SK-MEL-5 (cell line): ENCODE measurements around the gene LPCAT2. TPM values are rescaled to one million over a fixed set of nuclear protein-coding genes. Genes with fewer than 3 reads are reported as not detected.

ENCODE experiments used
- DNase-seq: peaks from one replicate; pipeline ENCODE4 v3.0.0-alpha.2; 2016; ENCODE audit warnings: low read depth, low spot score
- in situ Hi-C: cut with HindIII; loops from 2 replicates; pipeline ENCODE4 v1.10.0; 2016; ENCODE audit warnings: low sequenced_read_pairs, high pct_unique_total_duplicates, low pct_unique_long_range_greater_than_20kb
- total RNA-seq: library from RNA; depleted of rRNA; stranded (reverse); fragments of >200 nt; shearing (Covaris generic); gene quantifications from 2 replicates; pipeline ENCODE4 v1.2.3, GENCODE V29; 2014

LPCAT2 gene
- total RNA-seq, 1 experiment from 2014 or later, result 42.9 TPM

DNA sequence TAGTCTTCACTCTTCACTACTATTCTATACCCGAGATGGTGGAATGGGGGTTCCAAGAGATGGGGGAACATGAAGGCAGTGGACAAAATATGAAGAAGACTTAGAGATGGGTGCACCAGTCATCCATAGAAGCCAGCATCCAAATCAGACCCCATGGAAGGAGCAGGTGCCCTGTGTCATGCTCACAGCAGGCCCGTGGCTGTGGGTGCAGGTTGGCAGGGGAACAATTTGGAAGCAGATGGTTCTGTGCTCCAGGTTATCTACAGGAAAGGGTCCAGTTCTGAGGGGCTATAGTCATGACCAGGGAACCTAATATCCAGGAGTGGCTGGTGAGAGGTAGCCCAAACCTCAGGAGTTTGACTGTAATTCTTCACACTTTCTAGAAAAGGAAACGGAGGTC is 9.6 kb upstream of the LPCAT2 start:
- in situ Hi-C loops, result no loop called here
- no peak for DNase-seq

DNA sequence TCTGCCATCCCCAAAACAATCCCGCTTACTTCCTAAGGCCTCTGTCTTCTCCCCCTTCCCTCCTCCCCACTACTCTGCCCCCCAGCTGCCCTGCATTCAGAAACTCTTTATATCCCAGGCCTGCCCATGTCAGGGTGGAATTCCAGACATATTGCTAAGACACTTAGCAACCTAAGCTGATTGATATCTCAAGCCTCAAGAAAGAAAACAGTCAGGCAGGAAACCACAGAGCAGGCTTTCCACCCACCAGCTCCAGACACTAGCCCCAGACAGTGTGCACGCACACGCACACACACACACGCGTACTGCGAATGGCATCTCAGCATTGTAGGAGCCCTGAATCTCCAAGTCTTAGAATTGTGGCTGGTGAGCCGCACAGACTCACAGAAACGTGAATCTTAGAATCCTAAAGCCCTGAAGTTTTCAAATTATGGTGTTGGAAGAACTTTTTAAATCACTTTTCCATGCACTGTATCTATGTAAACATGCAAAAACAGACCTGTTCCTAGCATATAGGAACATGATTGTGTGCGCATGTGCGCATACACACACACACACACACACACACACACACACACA is 8.8 kb upstream of the LPCAT2 start:
- in situ Hi-C loops, result no loop called here
- peak; percentile 54 for DNase-seq

DNA sequence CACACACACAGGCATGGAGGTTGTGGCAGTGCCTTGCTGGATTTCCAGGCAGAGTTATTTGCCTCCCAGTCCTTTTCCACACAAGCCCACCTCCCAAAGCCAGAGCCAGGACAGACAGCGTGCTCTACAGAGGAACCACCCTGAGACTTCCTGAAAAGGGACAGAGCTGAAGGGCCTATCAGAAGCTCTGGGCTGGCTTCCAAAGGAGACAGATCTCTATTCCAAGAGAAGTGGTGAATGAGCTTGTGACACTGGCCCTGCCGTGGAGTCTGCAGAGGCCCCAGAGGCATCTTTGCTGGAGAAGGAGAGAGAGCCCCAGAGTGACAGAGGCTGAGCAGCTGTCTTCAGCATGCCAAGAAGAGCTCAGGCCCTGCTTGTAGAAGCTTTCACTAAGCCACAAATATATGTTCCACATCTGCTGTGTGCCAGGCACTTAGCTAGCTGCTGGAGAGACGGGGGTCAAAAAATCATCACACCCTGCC is 8.3 kb upstream of the LPCAT2 start:
- in situ Hi-C loops, result no loop called here
- peak; percentile 31 for DNase-seq

DNA sequence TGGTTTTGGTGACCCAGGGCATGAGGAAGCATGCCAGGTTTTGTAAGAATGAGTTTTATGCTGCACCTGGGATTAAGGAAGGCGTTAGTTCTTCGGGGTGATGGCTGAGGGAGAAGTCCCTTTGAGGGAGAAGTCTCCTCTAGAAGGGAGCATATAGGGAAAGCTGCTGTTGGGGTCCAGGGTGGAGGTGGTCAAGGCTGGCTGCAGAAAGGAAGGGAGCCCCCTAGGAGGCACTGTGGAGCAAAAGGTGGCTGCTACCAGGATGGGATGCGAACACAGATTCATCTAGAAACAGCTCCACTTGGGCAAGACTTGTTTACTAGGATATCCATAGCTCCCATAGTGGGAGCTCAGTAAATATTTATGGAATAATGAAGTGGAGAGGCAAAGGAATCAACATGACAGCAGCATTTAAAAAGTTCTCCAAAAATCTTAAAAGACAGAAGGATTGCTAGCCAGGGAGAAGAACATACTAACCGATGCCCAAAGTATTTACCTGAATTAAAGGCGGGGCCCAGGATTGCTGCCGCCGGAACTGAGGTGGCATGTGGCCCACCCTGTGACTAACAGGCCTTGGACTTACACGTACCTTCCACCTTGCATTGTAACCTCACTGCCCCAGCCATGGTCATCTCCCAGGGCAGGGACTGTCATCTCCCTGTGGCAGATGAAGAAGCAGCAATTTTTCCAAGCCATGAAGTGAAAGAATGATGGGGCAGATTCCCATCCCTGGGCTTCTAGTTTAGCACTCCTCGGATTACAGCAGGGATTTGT is 7.1 kb upstream of the LPCAT2 start:
- in situ Hi-C loops, result no loop called here
- DNase-seq, result peak; percentile 48

- peak; percentile 97 for DNase-seq
- in situ Hi-C loops, result no loop called here
These were observed 6.0 kb upstream of the LPCAT2 start for GRCh38 chr16:55502801-55503366.

- in situ Hi-C loops, result no loop called here
- DNase-seq, result no peak
These were observed 4.9 kb upstream of the LPCAT2 start for GRCh38 chr16:55503726-55504550.

DNA sequence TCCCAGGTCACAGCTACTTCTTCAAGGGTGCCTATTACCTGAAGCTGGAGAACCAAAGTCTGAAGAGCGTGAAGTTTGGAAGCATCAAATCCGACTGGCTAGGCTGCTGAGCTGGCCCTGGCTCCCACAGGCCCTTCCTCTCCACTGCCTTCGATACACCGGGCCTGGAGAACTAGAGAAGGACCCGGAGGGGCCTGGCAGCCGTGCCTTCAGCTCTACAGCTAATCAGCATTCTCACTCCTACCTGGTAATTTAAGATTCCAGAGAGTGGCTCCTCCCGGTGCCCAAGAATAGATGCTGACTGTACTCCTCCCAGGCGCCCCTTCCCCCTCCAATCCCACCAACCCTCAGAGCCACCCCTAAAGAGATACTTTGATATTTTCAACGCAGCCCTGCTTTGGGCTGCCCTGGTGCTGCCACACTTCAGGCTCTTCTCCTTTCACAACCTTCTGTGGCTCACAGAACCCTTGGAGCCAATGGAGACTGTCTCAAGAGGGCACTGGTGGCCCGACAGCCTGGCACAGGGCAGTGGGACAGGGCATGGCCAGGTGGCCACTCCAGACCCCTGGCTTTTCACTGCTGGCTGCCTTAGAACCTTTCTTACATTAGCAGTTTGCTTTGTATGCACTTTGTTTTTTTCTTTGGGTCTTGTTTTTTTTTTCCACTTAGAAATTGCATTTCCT is 3.4 kb upstream of the LPCAT2 start:
- in situ Hi-C loops, result no loop called here
- no peak for DNase-seq

- no peak for DNase-seq
- in situ Hi-C loops, result no loop called here
These were observed 2.8 kb upstream of the LPCAT2 start for GRCh38 chr16:55506083-55506482.

DNA sequence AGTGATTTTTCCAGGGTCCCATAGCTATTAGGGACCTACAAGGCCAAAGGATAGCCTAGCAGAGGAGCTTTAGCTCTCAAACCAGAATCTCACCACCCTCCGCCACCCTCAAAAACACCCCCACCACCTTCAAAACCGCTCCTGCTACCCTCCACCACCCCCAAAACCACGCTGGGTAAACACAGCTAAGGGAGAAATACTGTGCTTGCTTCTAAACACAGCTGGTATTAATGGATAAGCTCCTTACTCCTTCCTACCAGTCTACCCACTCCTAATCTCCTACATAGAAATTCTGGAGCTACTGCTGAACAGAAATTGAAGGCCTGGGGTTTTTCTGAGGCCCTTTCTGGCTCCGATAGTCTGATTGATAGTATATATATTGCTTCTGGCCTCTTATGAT is 2.2 kb upstream of the LPCAT2 start:
- in situ Hi-C loops, result no loop called here
- no peak for DNase-seq

- DNase-seq, result no peak
- in situ Hi-C loops, result no loop called here
These were observed 476 bp upstream of the LPCAT2 start for GRCh38 chr16:55508271-55508921.

- no peak for DNase-seq
- in situ Hi-C loops, result no loop called here
These were observed 1.4 kb downstream of the LPCAT2 start for GRCh38 chr16:55510185-55510805.

- DNase-seq, result no peak
- in situ Hi-C loops, result no loop called here
These were observed 4.1 kb downstream of the LPCAT2 start for GRCh38 chr16:55512941-55513340.

DNA sequence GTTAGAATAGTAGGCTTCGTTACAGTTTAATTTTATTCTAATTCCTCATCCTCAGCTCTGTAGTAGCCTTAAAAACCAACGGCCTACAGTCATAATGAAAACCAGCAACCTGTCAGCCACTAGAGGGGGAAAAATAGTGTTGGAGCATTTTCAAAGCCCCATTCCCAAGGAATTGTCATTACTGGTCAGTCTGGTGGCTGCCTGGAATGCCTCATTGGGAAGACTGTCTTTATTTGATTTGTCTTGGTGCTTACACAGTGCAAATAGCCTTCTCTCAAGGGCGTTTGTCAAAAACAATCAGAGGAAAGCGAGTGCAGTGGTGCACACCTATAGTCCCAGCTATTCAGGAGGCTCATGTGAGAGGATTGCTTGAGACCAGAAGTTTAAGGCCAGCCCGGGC is 4.7 kb downstream of the LPCAT2 start:
- DNase-seq, result no peak
- in situ Hi-C loops, result no loop called here

DNA sequence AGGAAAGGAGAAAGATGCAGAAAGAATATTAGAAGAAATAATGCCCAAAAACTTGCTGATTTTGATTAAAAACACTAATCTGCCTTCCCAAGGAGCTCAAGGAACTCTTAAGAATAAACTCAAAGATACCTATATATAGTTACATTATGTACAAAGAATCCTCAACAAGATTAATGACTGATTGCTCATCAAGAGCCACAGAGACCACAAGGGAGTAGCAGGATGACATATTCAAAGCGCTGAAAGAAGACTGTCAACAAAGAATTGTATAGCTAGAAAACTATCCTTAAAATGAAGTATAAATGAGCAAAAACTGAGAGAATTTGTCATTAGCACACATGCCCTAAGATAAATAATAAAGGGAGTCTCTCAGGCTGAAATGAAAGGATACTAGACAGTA is 6.2 kb downstream of the LPCAT2 start:
- in situ Hi-C loops, result no loop called here
- DNase-seq, result no peak

GRCh38 chr16:55521792-55522191 is 12.9 kb downstream of the LPCAT2 start:
- in situ Hi-C loops, result no loop called here
- no peak for DNase-seq

- DNase-seq, result no peak
- in situ Hi-C loops, result no loop called here
These were observed 17.6 kb downstream of the LPCAT2 start for GRCh38 chr16:55526441-55526840.

DNA sequence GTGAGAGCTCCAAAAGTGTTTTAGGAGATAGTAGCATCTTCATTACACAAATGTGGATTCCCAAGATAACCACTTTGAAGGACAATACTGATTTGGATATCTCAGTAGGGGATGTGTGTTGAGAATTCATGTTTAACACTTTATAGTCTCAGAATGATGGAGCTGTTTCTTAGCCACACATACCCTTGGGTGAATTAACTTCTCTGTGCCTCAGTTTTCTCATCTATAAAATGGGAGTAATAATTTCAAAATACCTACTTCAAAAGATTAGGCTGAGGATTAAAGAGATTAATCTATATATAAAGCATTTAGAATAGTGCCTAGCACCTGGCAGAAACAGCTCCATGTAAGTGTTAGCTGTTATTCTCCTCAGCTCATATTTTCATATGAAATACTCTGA is 19.0 kb downstream of the LPCAT2 start:
- in situ Hi-C loops, result no loop called here
- DNase-seq, result no peak
